GM19372 (cell line): Measurements from ENCODE around the gene S100A16.
"Not testable (repeated sequence)": the region's sequence is repeated elsewhere in the genome, so short reads cannot be mapped to it uniquely, and the experiment has no call there.

Experiments
- ATAC-seq: cut with Tn5 transposase; IDR thresholded peaks from one replicate; pipeline ENCODE4 v1.9.1; 2021; ENCODE audit warnings: mild to moderate bottlenecking, low read depth, moderate library complexity; ENCODE audit not compliant: unreplicated experiment

S100A16 gene, protein sequence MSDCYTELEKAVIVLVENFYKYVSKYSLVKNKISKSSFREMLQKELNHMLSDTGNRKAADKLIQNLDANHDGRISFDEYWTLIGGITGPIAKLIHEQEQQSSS

DNA sequence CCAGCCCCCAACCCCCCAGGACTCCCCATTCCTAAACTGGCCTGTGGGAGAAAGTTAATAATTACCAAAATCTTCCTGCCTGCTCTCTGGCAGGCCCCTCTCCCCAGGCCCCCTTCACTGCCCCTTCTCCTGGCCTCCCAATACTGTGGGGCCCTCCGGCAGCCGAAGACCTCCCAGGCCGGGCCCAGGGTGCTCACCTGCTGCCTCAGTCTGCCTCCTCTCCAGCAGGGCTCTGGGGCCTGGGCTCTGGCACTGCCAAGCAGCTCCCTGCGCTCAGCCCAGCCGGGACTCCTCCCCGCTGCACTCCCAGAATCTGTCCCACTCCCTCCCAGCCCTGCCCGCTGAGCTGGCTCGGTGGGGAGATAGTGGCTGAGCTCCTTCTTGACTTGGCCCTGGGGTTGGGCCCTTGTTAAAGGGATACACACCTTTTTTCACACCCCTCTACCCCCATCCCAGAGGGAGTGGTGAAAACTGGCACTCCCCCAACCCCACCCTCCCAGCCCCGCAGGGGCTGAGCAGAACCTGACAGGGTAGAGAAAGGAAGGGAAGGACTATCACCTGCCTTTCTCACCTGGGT is at the start of gene S100A16:
TSS of gene S100A16 (minus strand) at position 383 of the 577 bp plus-strand sequence. CDS start 4,986 bp downstream, outside the sequence.
- no peak for ATAC-seq

DNA sequence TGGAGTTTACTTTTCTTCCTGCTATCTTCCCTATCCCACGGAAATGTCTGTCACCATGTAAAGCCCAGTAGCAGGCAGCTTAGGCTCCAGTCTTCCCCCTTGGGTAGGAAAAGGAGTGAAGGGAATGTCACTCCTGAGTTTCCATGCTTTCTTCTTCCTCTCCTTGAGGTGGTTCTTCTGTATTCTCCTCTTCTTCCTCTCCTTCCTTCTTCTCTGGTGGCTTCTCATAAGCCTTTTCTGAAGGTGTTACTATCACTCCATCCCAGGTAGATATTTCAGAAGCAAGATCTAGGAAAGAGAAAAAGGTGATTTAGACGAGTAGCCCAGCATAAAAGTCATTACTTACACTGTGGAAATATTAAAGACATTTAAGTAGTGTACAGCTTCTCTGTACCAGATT is 49.3 kb upstream of the S100A16 start:
- ATAC-seq, result no peak

DNA sequence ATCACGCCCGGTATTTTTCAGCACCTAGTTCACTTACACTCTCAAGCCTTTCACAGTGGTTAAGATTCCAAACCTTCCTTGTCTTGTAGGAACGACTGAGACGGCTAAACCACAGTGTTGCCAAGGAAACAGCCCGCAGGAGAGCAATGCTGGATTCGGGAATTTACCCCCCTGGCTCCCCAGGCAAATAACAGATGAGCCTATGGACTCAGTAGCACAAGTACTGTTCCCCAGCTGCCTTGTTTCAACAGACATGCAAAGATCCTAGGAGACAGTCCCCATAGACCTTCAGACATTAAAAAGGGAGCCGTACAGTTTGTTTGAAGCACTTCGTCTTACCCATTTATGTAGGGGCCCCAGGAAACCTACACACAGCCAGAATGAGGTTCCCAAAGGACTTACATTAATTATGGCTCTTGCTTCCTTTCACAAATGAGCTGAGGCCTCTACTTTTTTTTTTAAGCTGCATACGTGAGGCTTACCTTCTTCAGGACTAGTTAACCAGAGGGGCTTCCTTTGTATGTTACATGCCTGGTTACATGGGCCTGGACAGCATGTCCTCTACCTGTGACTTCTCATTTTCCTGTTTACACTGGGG is 48.3 kb upstream of the S100A16 start:
- ATAC-seq, result no peak

DNA sequence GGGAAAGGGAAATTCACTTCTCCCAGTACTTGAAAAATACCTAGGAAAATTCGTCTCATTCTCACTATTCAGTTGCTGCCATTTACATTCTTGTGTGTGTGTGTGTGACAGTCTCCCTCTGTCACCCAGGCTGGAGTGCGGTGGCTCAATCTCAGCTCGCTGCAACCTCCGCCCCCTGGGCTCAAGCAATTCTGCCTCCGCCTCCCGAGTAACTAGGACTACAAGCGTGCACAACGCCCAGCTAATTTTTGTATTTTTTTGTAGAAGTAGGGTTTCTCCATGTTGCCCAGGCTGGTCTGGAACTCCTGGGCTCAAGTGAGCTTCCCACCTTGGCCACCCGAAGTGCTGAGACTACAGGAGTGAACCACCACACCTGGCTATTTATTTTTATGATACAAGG is 46.7 kb upstream of the S100A16 start:
- ATAC-seq, result no peak

DNA sequence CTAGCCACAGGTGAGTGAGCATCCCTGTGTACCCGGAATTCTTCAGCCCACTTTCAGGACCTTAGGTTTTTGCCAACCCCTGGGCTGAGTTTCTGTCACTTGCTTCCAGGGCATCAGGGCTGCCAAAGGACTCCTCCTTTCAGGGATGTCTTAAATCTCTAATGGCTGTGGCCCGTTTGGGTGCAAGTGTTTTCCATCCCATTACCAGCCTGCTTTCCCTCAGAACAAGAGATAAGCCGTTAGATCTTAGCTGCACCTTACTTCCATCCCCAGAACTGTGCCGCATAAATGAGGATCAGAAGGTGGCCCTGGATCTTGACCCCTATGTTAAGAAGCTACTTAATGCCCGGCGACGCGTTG is 46.2 kb upstream of the S100A16 start:
- ATAC-seq, result no peak

DNA sequence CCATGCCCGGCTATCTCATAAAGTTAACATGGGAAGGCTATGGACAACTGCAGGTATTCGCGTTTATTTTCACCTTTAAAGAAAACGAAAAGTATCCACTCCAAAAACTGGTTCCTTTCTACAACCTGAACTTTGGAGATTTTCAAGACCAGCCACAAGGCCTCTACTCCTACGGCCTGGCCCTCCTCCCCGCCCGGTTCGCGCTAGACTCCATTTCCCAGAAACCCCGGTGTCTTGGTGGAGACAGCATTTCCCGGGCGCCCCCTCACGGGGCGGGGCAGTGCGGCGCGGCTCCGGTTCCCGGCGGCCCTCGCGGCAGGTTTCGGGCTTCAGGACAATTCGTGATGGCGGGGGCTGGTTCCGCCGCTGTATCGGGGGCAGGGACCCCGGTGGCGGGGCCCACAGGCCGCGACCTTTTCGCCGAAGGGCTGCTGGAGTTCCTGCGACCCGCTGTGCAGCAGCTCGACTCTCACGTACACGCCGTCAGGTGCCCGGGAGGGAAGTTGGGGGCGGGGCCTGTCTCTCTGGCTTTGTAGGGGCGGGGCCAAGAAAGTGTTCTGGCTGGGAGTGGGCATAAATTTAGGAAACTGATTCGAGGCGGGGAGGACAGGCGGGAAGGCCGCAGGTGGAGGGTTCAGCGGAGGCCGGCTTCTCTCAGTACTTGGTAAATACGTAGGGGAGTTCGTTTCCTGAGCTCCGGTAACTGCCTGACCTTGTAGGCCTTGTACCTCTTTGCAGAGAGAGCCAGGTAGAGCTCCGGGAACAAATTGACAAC is 45.6 kb upstream of the S100A16 start, which contains the start of gene SNAPIN:
TSS of gene SNAPIN (plus strand) at position 304 of the 775 bp plus-strand sequence. CDS start at position 345, 41 bp downstream.
- peak; percentile 94 for ATAC-seq

DNA sequence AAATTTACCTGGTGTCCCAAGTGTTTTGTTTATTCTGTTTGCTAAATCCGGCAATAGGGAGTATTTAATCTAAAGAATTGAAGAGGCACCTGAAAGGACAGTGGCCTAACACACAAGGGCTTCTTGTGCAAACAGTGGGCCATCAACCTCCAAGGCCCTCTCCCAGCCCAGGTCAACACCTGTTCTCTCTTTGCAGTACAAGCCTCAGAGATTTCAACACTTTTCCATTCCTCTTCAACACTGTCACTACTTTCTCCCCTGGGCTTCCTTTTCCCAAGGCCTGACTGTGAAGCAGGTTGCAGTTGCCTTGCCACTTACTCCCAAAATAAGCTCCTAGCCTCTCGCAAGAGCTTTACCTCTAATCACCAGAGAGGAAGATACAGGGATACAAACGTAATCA is 42.4 kb upstream of the S100A16 start:
- no peak for ATAC-seq

DNA sequence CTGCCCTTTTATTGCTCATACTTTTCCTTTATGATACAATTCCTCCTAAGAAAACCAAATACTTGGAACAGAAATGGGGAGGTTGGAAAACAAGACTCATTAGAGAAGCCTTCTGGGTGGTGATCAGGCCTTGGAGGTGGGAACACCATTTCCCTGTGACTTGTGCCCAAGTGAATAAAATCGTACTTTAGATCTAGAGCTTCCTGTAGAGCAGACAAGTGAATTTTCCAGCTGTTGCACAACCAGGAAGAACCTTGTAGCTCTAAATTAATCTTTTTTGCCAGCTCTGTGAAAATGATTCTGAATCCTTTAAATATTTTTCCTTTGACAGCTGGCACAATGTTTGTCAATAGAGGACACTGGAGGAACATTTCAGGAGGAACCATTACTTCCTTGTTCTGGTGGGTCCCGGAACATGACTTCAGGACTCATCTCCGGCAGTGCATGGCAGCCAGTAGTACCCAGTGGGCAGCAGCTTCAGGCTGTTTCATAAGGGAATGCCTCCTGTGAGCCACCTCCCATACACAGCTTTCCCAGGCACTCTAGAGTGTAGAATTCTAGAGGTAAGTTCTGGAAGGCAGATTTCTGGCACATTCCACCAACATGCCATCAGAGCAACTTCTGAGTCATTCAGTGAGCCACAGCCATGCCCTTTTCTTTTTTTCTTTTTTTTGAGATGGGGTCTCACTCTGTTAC is 40.0 kb upstream of the S100A16 start:
- ATAC-seq, result no peak

DNA sequence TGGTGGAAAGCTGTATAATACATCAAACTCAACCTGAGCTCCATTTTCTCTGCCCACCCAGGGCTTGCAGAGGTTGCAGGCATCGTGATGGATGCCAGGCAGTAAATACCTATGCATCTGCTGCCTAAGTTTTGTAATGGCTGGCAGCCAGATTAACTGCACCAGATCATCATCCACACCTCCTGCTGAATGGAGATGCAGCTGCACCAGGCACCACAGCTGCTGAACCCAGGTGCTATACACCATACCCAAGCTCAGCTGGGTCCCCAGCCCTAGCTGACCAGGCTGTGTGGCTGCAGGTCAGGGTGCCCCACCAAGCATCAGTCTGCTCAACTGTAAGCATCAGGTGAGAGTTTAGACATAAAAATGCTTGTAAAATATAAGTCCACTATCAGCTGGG is 38.8 kb upstream of the S100A16 start:
- ATAC-seq, result no peak

DNA sequence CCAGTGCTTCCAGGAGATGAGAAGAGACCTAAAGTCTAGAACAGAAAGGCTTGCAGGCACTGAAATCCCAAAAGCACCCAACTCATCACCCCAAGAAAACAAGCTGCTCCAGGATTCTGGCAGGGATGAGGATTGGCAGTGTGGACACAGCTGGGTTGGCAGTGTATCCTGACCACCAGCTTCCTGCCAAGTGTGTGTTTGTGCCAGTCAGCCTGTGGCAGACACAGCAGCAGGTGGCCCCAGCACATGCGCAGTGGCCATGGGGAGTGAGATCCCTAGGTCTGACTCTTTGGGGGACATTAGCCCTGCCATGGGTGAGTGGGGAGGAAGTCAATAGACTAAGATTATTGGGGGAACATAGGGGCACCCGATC is 36.9 kb upstream of the S100A16 start:
- ATAC-seq, result no peak

DNA sequence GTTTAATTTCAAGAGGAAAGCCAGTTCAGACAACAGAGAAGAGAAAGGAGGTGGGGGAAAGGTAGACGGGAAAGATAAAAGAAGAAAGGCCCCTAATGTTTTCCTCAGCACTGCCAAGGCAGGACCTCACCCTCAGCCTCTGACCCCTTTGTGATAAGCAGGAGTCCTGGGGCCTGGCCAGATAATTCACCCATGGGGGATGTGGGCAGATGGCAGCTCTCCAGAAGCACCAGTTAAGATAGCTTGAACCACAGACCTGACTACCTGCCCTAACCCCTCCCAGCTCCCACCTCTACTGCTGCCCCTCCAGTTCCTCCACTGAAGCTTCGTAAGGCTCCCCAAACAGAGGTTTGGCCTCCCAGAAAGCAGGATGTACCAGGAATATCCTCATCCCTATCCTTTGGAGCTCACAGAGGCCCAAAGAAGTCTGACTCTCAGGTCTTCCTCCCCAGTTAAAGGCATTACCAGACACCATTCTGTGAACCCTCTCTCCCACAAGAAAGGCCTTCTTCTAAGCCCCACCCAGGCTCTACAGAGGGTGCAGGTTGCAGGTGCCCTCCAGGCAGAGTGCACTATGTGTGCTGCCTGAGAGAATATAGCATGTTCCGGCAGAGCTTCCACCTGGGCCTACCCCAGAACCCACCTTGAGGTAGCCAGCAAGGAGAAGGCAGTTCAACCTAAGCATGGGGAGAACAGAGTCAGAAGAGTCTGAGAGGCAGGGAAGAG is 36.4 kb upstream of the S100A16 start:
- ATAC-seq, result no peak

DNA sequence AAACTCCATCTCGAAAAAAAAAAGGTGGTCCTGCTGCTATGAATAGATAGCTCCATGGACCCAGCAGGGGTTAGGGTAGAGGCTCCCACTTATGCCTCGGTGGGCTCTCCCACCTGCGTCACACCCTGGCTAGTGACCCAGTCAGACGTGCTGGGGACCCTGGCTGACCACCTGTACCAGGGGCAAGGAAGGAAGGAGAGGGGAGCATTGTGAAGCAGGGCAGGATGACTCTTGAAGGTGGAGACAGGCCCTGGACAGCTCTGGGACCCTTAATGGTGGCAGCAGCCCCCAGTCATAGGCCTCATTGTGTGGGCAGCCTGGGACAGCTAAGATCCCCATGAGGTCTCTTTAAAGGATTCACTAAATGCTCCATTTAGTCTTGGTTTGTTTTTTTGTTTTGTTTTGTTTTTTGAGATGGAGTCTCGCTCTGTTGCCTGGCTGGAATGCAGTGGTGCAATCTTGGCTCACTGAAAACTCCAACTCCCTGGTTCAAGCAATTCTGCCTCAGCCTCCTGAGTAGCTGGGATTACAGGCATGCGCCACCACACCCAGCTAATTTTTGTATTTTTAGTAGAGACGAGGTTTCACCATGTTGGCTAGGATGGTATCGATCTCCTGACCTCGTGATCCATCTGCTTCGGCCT is 35.2 kb upstream of the S100A16 start:
- ATAC-seq, result no peak

DNA sequence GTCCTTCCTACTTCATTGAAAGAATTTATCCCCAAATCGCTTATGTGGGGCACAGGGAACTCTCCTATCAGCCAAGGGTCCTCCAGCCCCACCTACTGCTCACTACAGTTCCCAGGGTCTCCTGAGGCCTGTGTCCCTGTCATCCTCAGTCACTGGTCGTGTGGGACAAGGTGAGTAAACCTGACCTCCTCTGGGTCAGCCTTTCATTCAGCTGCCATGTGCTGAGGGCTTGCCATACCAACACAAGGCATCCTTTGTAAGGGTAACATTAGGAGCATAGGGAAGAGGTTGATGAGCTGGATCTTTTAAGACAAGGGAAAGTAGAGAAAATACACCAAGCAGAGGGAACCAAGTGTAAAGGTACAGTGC is 34.4 kb upstream of the S100A16 start:
- ATAC-seq, result no peak

DNA sequence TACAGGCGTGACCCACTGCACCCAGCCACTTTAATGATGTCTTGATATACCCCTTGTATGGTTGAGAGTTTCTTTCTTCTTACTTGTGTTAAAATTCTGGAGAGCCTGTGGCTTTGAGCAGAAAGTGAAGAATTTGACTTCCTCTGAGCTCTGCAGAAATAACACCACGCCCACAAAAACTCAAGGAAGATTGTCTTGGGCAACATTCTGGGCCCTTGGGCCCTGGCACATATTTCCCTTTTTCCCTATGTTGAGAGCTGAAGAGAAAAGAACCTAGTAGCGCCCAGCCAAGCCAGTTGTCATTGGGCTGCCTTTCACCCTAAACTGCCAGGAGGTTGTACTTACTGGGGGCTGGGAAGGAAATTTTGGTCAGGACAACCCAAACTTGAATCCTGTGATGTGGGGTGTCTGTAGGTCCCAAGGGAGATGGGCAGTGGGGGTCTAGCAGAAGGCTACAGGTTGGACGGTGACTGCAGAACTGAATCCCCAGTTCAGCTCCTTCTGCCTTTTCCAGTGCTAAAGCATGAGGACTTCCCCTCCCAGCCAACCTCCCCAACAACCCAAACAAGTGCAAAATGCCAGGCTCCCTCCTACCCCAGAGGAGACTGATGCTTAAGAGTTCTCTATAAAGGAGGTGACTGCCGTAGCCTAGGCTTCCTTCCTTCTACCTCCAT is 33.9 kb upstream of the S100A16 start:
- no peak for ATAC-seq

DNA sequence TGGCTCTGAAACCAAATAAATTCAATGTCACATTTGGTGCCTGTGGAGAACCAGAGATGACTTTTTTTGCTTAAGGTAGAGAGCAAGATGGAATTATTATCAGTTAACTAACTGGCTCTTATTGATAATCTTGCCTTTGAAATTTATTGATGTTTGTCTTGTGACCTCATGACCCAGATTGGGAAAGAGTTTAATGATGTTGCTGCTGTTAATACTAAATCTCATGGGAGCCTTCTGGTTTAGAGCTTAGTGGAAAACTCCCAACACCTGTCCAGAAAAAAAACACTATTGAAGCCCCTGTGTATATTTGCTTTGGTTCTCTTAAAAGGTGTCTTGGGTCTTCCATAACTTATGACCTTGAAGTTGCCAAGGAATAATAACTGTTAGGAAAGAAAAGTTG is 30.9 kb upstream of the S100A16 start:
- ATAC-seq, result no peak

DNA sequence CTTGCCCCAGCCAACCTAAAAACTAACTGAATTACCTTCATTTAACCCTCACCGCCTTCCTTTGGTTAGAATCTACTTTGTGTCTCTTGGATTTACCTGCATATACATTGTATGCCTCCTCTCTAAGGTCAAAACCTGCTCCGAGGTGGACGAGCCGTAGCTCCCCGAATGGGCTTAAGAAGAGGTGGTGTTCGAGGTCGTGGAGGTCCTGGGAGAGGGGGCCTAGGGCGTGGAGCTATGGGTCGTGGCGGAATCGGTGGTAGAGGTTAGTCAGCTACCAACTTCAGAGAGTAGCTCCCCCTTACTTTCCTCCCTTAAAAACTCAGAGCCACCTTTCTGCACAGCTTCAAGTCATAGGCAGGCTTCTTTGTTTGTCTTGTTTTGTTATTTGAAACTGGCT is 30.2 kb upstream of the S100A16 start:
- no peak for ATAC-seq

DNA sequence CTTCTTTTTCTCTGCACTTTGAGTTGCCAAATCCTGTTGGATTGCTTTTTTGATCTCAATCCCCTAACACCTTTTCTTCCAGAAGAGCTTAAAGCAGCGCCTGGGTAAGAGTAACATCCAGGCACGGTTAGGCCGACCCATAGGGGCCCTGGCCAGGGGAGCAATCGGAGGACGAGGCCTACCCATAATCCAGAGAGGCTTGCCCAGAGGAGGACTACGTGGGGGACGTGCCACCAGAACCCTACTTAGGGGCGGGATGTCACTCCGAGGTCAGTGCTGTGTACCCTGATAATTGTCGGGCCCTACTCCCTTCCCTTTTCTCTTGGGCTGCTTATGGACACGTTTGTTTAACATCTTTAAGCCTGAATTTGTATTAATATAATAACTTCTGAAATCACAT is 29.2 kb upstream of the S100A16 start:
- no peak for ATAC-seq

DNA sequence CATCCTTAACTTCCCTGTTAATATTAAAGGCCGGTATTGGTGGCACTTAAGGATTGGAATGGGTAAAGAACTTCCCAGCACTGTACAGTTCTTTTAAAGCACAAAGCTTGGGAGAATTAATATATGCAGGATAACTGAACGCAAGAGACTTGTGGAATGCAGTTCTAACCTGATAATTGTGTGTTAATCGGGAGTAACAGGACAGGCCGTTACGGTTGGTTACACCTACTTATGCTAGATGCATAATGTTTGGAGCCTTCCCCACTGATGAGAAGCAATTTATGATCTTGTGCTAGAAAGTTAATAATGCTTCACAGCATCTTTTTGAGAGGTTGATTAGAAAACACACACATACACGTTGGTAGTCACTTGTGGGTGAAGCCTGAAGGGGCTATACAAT is 27.9 kb upstream of the S100A16 start:
- no peak for ATAC-seq

DNA sequence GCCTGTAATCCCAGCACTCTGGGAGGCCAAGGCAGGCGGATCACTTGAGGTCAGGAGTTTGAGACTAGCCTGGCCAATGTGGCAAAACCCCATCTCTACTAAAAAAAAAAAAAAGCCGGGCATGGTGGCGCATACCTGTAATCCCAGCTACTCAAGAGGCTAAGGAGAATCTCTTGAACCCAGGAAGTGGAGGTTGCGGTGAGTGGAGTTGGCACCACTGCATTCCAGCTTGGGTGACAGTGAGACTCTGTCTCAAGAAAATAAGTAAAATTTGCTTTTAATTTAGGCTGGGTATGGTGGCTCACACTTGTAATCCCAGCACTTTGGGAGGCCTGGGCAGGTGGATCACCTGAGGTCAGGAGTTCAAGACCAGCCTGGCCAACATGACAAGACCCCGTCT is 27.3 kb upstream of the S100A16 start:
- not testable (repeated sequence) for ATAC-seq

DNA sequence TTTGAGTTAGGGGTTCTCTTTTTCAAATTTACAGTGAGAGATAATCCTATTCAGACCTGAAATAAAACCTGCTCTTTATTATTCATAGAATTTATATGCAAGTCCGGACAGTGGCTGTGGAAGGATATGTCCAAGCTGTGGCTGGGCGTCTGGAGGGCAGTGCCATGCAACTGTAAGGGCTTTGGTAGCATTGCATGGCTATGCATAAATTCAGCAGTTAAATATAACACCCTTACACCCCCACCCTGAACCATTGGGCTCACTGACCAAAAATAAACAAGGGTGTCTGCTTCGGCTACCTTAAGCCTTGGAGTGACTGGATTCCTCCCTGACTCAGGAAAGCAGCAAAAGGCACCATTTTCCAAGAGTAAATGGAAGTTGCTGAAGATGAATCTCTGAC is 26.3 kb upstream of the S100A16 start:
- no peak for ATAC-seq
